Fibroblast of mammary gland (primary cell): Measurements from ENCODE around the gene RITA1.

Experiments
- DNase-seq: peaks from one replicate; pipeline ENCODE4 v3.0.0-alpha.2; 2010; ENCODE audit warnings: low read depth
- H3K4me3 ChIP-seq: 2 replicates; pipeline ENCODE4 v1.5.1; 2011; ENCODE audit warnings: low read depth, mild to moderate bottlenecking, low read length, moderate library complexity; ENCODE audit not compliant: control insufficient read depth
- CTCF ChIP-seq: conservative IDR thresholded peaks from 2 replicates; pipeline ENCODE4 v1.5.1; 2011; ENCODE audit warnings: low read depth, low read length, inconsistent platforms; ENCODE audit not compliant: control insufficient read depth, insufficient read depth

Gene RITA1

GRCh38 chr12:113167868-113168267, 17.7 kb upstream of the RITA1 start:
- TF ChIP-seq CTCF, result no peak
- no peak overlapping the region for H3K4me3 ChIP-seq
- DNase-seq, result no peak

- TF ChIP-seq CTCF, result no peak
- H3K4me3 ChIP-seq, result no peak overlapping the region
- no peak for DNase-seq
These were observed 15.8 kb upstream of the RITA1 start for GRCh38 chr12:113169697-113170096.

GRCh38 chr12:113170457-113170856, 15.1 kb upstream of the RITA1 start:
- no peak for TF ChIP-seq CTCF

GRCh38 chr12:113170926-113171325, 14.6 kb upstream of the RITA1 start:
- no peak for TF ChIP-seq CTCF
- H3K4me3 ChIP-seq, result no peak overlapping the region
- no peak for DNase-seq

More at GRCh38 chr12:113170457-113170856, 15.1 kb upstream of the RITA1 start:
- no peak for DNase-seq
- H3K4me3 ChIP-seq, result no peak overlapping the region

GRCh38 chr12:113171543-113171942, 14.0 kb upstream of the RITA1 start:
- H3K4me3 ChIP-seq, result no peak overlapping the region

GRCh38 chr12:113172185-113172584, 13.3 kb upstream of the RITA1 start:
- H3K4me3 ChIP-seq, result no peak overlapping the region
- TF ChIP-seq CTCF, result no peak
- DNase-seq, result no peak

More at GRCh38 chr12:113171543-113171942, 14.0 kb upstream of the RITA1 start:
- TF ChIP-seq CTCF, result no peak
- no peak for DNase-seq

GRCh38 chr12:113173081-113173698, 12.3 kb upstream of the RITA1 start:
- TF ChIP-seq CTCF, result no peak
- no peak overlapping the region for H3K4me3 ChIP-seq
- DNase-seq, result no peak
